ENCODE measurements around the gene DMAC1.

DMAC1 gene

GRCh38 chr9:7799234-7799943 is at the start of gene DMAC1:
DMAC1 (minus strand) TSS chr9:7799778; CDS start chr9:7799734, 44 bp downstream.
- peak; percentile 76 for DNase-seq

GRCh38 chr9:7849362-7849761 is 49.8 kb upstream of the DMAC1 start:
- DNase-seq: no peak

- DNase-seq: no peak
These were observed 48.9 kb upstream of the DMAC1 start for GRCh38 chr9:7848498-7848897.

- peak; percentile 15 for DNase-seq
These were observed 44.7 kb upstream of the DMAC1 start for GRCh38 chr9:7844242-7844641.

- no peak for DNase-seq
These were observed 42.3 kb upstream of the DMAC1 start for GRCh38 chr9:7841831-7842230.

- no peak for DNase-seq
These were observed 35.0 kb upstream of the DMAC1 start for GRCh38 chr9:7834531-7834930.

- peak; percentile 65 for DNase-seq
These were observed 28.8 kb upstream of the DMAC1 start for GRCh38 chr9:7828334-7828733.

- no peak for DNase-seq
These were observed 28.2 kb upstream of the DMAC1 start for GRCh38 chr9:7827792-7828191.

GRCh38 chr9:7827056-7827455 is 27.5 kb upstream of the DMAC1 start:
- DNase-seq: no peak

- DNase-seq: no peak
These were observed 24.1 kb upstream of the DMAC1 start for GRCh38 chr9:7823651-7824050.

- DNase-seq: no peak
These were observed 20.4 kb upstream of the DMAC1 start for GRCh38 chr9:7819984-7820383.

- no peak for DNase-seq
These were observed 16.4 kb upstream of the DMAC1 start for GRCh38 chr9:7816021-7816420.

- no peak for DNase-seq
These were observed 13.5 kb upstream of the DMAC1 start for GRCh38 chr9:7813030-7813429.

GRCh38 chr9:7811677-7812076 is 12.1 kb upstream of the DMAC1 start:
- no peak for DNase-seq

GRCh38 chr9:7802666-7803065 is 3.1 kb upstream of the DMAC1 start:
- DNase-seq: peak; percentile 26

GRCh38 chr9:7799944-7800285 is 337 bp upstream of the DMAC1 start:
- DNase-seq: no peak

- no peak for DNase-seq
These were observed 5.4 kb downstream of the DMAC1 start for GRCh38 chr9:7794196-7794595.

- no peak for DNase-seq
These were observed 8.2 kb downstream of the DMAC1 start for GRCh38 chr9:7791394-7791793.

- no peak for DNase-seq
These were observed 8.8 kb downstream of the DMAC1 start for GRCh38 chr9:7790819-7791182.

GRCh38 chr9:7790022-7790818 is 9.4 kb downstream of the DMAC1 start:
- DNase-seq: no peak

- DNase-seq: no peak
These were observed 10.8 kb downstream of the DMAC1 start for GRCh38 chr9:7788772-7789171.

- no peak for DNase-seq
These were observed 13.8 kb downstream of the DMAC1 start for GRCh38 chr9:7785813-7786212.

- DNase-seq: no peak
These were observed 15.1 kb downstream of the DMAC1 start for GRCh38 chr9:7784472-7784871.

GRCh38 chr9:7783635-7784063 is 15.9 kb downstream of the DMAC1 start:
- DNase-seq: no peak
